Raji (cell line): ENCODE results near the gene NDN.

Experiments
- POLR2A ChIP-seq: IDR thresholded peaks from 2 replicates; pipeline ENCODE4 v1.6.1; 2011; ENCODE audit warnings: low read depth, low read length, control low read depth; ENCODE audit not compliant: insufficient read depth

The NDN gene

GRCh38 chr15:23687143-23687470, at the start of gene NDN:
Gene NDN (minus strand): TSS chr15:23687305. CDS start chr15:23687217, 88 bp downstream.
- TF ChIP-seq POLR2A: no peak

GRCh38 chr15:23736033-23736673, 49.0 kb upstream of the NDN start:
- no peak for TF ChIP-seq POLR2A

- TF ChIP-seq POLR2A: no peak
These were observed 47.8 kb upstream of the NDN start for GRCh38 chr15:23734862-23735261.

- TF ChIP-seq POLR2A: no peak
These were observed 21.2 kb upstream of the NDN start for GRCh38 chr15:23708332-23708731.

- no peak for TF ChIP-seq POLR2A
These were observed 8.2 kb upstream of the NDN start for GRCh38 chr15:23695282-23695681.

GRCh38 chr15:23694592-23694991, 7.5 kb upstream of the NDN start:
- TF ChIP-seq POLR2A: no peak

GRCh38 chr15:23690450-23690852, 3.3 kb upstream of the NDN start:
- TF ChIP-seq POLR2A: no peak

- TF ChIP-seq POLR2A: no peak
These were observed 2.9 kb upstream of the NDN start for GRCh38 chr15:23690015-23690414.

- no peak for TF ChIP-seq POLR2A
These were observed 501 bp downstream of the NDN start for GRCh38 chr15:23686466-23687142.

GRCh38 chr15:23671481-23671880, 15.6 kb downstream of the NDN start:
- no peak for TF ChIP-seq POLR2A

GRCh38 chr15:23670970-23671369, 16.1 kb downstream of the NDN start:
- TF ChIP-seq POLR2A: no peak

- TF ChIP-seq POLR2A: no peak
These were observed 23.9 kb downstream of the NDN start for GRCh38 chr15:23663232-23663631.

GRCh38 chr15:23648920-23649515, 38.1 kb downstream of the NDN start:
- no peak for TF ChIP-seq POLR2A

GRCh38 chr15:23647421-23648370, 39.4 kb downstream of the NDN start, which contains the start of gene MAGEL2:
Gene MAGEL2 (minus strand): TSS chr15:23647867. CDS start chr15:23647742, 125 bp downstream.
- TF ChIP-seq POLR2A: no peak

- no peak for TF ChIP-seq POLR2A
These were observed 40.2 kb downstream of the NDN start for GRCh38 chr15:23647001-23647295.

GRCh38 chr15:23646165-23647000, 40.7 kb downstream of the NDN start:
- no peak for TF ChIP-seq POLR2A
